Thoracic aorta (tissue), 2 donors: Measurements from ENCODE around the gene IGLL5. TPM values are rescaled to one million over a fixed set of nuclear protein-coding genes. Genes with fewer than 3 reads are reported as not detected.
"Not testable (repeated sequence)": the region's sequence is repeated elsewhere in the genome, so short reads cannot be mapped to it uniquely, and the experiment has no call there.

Experiments used
- ATAC-seq: fragments of 150-250 bp; one replicate; pipeline ENCODE4 v1.8.0; 2017; ENCODE audit warnings: low read depth; ENCODE audit not compliant: insufficient number of reproducible peaks, low FRiP score
- DNase-seq: peaks from one replicate; pipeline ENCODE4 v3.0.0-alpha.2; 2020; ENCODE audit warnings: low spot score
- H3K27ac ChIP-seq, 2 donors: fragments of 200-600 bp; sonication (generic); 1 replicate in 1 of 2; 2 replicates in 1 of 2; pipeline ENCODE4 v1.5.1; 2016; ENCODE audit warnings: mild to moderate bottlenecking in 2 of 2, moderate library complexity in 2 of 2
- H3K27me3 ChIP-seq: fragments of 200-600 bp; sonication (generic); replicated peaks from 2 replicates; pipeline ENCODE4 v1.6.0; 2016; ENCODE audit warnings: mild to moderate bottlenecking; ENCODE audit not compliant: insufficient read depth
- H3K36me3 ChIP-seq: fragments of 200-600 bp; sonication (generic); one replicate; pipeline ENCODE4 v1.5.1; 2016
- H3K4me1 ChIP-seq, 2 donors: fragments of 200-600 bp; sonication (generic); 1 replicate in 1 of 2; 2 replicates in 1 of 2; pipeline versions ENCODE4 v1.5.1 to v1.6.0; 2016; ENCODE audit warnings: low read depth in 2 of 2, mild to moderate bottlenecking in 1 of 2; ENCODE audit not compliant: control insufficient read depth in 1 of 2
- H3K4me3 ChIP-seq: fragments of 200-600 bp; sonication (generic); 2 replicates; pipeline ENCODE4 v1.5.1; 2016; ENCODE audit warnings: mild to moderate bottlenecking
- H3K9me3 ChIP-seq: fragments of 200-600 bp; sonication (generic); 2 replicates; pipeline ENCODE4 v1.5.1; 2016
- total RNA-seq, 2 donors: library from RNA; depleted of rRNA; stranded (reverse); fragments of >200 nt; gene quantifications; one replicate each; pipeline versions ENCODE4 v1.1.0 to v1.2.3, GENCODE V29; 2016
- TF ChIP-seq, protein P1 (sequence below): fragments of 200-600 bp; sonication (generic); IDR thresholded peaks from one replicate; pipeline ENCODE4 v1.5.1; 2019; ENCODE audit warnings: antibody characterized with exemption

IGLL5 gene
- total RNA-seq, 2 donors from 2014 or later, result 4.3 TPM; not detected in 1

- H3K9me3 ChIP-seq, result no peaks in the 10 kb centered on the region
- no peak for DNase-seq
- no peak overlapping the region for H3K4me3 ChIP-seq
- no peak for ATAC-seq
- no peaks in the 10 kb centered on the region for H3K27me3 ChIP-seq
- H3K36me3 ChIP-seq, result no peaks in the 10 kb centered on the region
- TF ChIP-seq, protein P1, sequence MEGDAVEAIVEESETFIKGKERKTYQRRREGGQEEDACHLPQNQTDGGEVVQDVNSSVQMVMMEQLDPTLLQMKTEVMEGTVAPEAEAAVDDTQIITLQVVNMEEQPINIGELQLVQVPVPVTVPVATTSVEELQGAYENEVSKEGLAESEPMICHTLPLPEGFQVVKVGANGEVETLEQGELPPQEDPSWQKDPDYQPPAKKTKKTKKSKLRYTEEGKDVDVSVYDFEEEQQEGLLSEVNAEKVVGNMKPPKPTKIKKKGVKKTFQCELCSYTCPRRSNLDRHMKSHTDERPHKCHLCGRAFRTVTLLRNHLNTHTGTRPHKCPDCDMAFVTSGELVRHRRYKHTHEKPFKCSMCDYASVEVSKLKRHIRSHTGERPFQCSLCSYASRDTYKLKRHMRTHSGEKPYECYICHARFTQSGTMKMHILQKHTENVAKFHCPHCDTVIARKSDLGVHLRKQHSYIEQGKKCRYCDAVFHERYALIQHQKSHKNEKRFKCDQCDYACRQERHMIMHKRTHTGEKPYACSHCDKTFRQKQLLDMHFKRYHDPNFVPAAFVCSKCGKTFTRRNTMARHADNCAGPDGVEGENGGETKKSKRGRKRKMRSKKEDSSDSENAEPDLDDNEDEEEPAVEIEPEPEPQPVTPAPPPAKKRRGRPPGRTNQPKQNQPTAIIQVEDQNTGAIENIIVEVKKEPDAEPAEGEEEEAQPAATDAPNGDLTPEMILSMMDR, result no peak
- no peaks in the 10 kb centered on the region for H3K4me1 ChIP-seq
- no peak overlapping the region for H3K27ac ChIP-seq
Observed at GRCh38 chr22:22901578-22902218, 14.1 kb downstream of the IGLL5 start.

- Histone ChIP-seq H3K36me3 (no peaks in the 10 kb centered on the region), H3K4me3 (no peak overlapping the region), H3K4me1 (no peaks in the 10 kb centered on the region), H3K27me3 (no peaks in the 10 kb centered on the region), H3K27ac (no peak overlapping the region), H3K9me3 (no peaks in the 10 kb centered on the region)
- no peak for ATAC-seq
- TF ChIP-seq, protein P1, result no peak
- no peak for DNase-seq
Observed at GRCh38 chr22:22902247-22903001, 14.8 kb downstream of the IGLL5 start.

GRCh38 chr22:22903355-22903777 lies 15.8 kb downstream of the IGLL5 start:
- no peaks in the 10 kb centered on the region for H3K27me3 ChIP-seq
- H3K36me3 ChIP-seq, result no peaks in the 10 kb centered on the region
- H3K4me3 ChIP-seq, result no peak overlapping the region
- TF ChIP-seq, protein P1, result no peak
- no peaks in the 10 kb centered on the region for H3K4me1 ChIP-seq
- no peak for DNase-seq
- H3K9me3 ChIP-seq, result no peaks in the 10 kb centered on the region
- no peak for ATAC-seq
- H3K27ac ChIP-seq, result no peak overlapping the region

GRCh38 chr22:22903781-22904192 lies 16.2 kb downstream of the IGLL5 start:
- not testable (repeated sequence) for H3K4me1 ChIP-seq, H3K9me3 ChIP-seq, ATAC-seq, H3K36me3 ChIP-seq, DNase-seq, H3K27ac ChIP-seq, H3K27me3 ChIP-seq, H3K4me3 ChIP-seq

DNA sequence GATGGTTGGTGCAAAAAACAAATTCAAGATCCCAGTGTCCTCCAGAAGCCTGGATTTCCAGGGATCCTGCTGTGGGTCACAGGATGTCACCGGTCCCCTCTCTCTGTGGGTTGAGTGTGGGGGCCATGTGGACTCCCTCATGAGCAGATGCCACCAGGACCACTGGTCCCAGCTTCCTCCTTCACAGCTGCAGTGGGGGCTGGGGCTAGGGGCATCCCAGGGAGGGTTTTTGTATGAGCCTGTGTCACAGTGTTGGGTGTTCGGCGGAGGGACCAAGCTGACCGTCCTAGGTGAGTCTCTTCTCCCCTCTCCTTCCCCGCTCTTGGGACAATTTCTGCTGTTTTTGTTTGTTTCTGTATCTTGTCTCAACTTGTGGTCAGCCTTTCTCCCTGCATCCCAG lies 17.1 kb downstream of the IGLL5 start:
- ATAC-seq, H3K4me1 ChIP-seq, H3K27ac ChIP-seq, H3K9me3 ChIP-seq, DNase-seq, H3K36me3 ChIP-seq, H3K4me3 ChIP-seq, H3K27me3 ChIP-seq: not testable (repeated sequence)

GRCh38 chr22:22906391-22906790 lies 18.8 kb downstream of the IGLL5 start:
- not testable (repeated sequence) for H3K27me3 ChIP-seq, H3K4me1 ChIP-seq, H3K27ac ChIP-seq, H3K4me3 ChIP-seq, H3K36me3 ChIP-seq, ATAC-seq, DNase-seq, H3K9me3 ChIP-seq
